Suprapubic skin (tissue), 4 donors: ENCODE measurements around the gene KCMF1. TPM values are rescaled to one million over a fixed set of nuclear protein-coding genes. Genes with fewer than 3 reads are reported as not detected.

Experiments used
- DNase-seq, 2 donors: peaks; one replicate each; pipeline ENCODE4 v3.0.0-alpha.2; 2019; ENCODE audit warnings: low spot score in 2 of 2
- H3K27ac ChIP-seq: fragments of 200-600 bp; sonication (generic); one replicate; pipeline ENCODE4 v1.5.1; 2019
- H3K27me3 ChIP-seq: fragments of 200-600 bp; sonication (generic); one replicate; pipeline ENCODE4 v1.5.1; 2019
- H3K36me3 ChIP-seq: fragments of 200-600 bp; sonication (generic); one replicate; pipeline ENCODE4 v1.5.1; 2019
- H3K4me1 ChIP-seq: fragments of 200-600 bp; sonication (generic); one replicate; pipeline ENCODE4 v1.5.1; 2019
- H3K4me3 ChIP-seq: fragments of 200-600 bp; sonication (generic); one replicate; pipeline ENCODE4 v1.5.1; 2019; ENCODE audit warnings: mild to moderate bottlenecking
- H3K9me3 ChIP-seq: fragments of 200-600 bp; sonication (generic); one replicate; pipeline ENCODE4 v1.5.1; 2019
- CTCF ChIP-seq, 2 donors: fragments of 200-600 bp in 1 of 2; fragments of 450-650 bp in 1 of 2; sonication (generic) in 1 of 2; IDR thresholded peaks; one replicate each; pipeline ENCODE4 v1.5.1; 2016 to 2019; ENCODE audit warnings: antibody characterized with exemption in 2 of 2, mild to moderate bottlenecking in 1 of 2, moderate library complexity in 1 of 2
- EP300 ChIP-seq: sonication (generic); formaldehyde crosslinking; IDR thresholded peaks from one replicate; pipeline ENCODE4 v1.6.1; 2017; ENCODE audit warnings: antibody characterized with exemption
- POLR2A ChIP-seq, 2 donors: fragments of 450-650 bp; IDR thresholded peaks; one replicate each; pipeline ENCODE4 v1.6.1; 2017; ENCODE audit warnings: antibody characterized with exemption in 2 of 2, mild to moderate bottlenecking in 2 of 2, moderate library complexity in 2 of 2
- POLR2AphosphoS5 ChIP-seq, 3 donors: sonication (generic); formaldehyde crosslinking; IDR thresholded peaks; one replicate each; pipeline ENCODE4 v1.6.1; 2017; ENCODE audit warnings: antibody characterized with exemption in 3 of 3
- WGBS: methylation state at CpG from one replicate; pipeline ENCODE4 v1.1.5; 2018; 5-methylcytosine and 5-hydroxymethylcytosine counted together
- total RNA-seq, 4 donors: library from RNA; depleted of rRNA; stranded (reverse); fragments of >200 nt; gene quantifications; one replicate each; pipeline ENCODE4 v1.1.0, GENCODE V29; 2016

The KCMF1 gene
- total RNA-seq, 4 donors from 2014 or later, result 23.5 to 42.6 (median 29.3) TPM

- TF ChIP-seq POLR2A (IDR thresholded peaks at IDR 0.05), result no peak
- no peak for TF ChIP-seq CTCF (IDR thresholded peaks at IDR 0.05)
- TF ChIP-seq EP300, result no peak
- TF ChIP-seq POLR2AphosphoS5 (IDR thresholded peaks at IDR 0.05), result no peak
- Histone ChIP-seq H3K27me3 (no peaks in the 10 kb centered on the region), H3K4me1 (peaks cover 11% of the 10 kb centered on the region), H3K9me3 (no peaks in the 10 kb centered on the region), H3K36me3 (no peaks in the 10 kb centered on the region), H3K27ac (no peak overlapping the region), H3K4me3 (no peak overlapping the region)
- 89% methylated on average over 12 of the region's 12 CpGs for WGBS
- DNase-seq, result no peak
Measured at GRCh38 chr2:84956334-84957297, 14.3 kb upstream of the KCMF1 start.

- no peaks in the 10 kb centered on the region for H3K27me3 ChIP-seq
- no peaks in the 10 kb centered on the region for H3K9me3 ChIP-seq
- H3K27ac ChIP-seq, result peak overlapping the region; percentile 9
- DNase-seq, result no peak
- H3K4me3 ChIP-seq, result no peak overlapping the region
- H3K36me3 ChIP-seq, result no peaks in the 10 kb centered on the region
- peaks cover 11% of the 10 kb centered on the region for H3K4me1 ChIP-seq
- TF ChIP-seq EP300 (no peak), CTCF (IDR thresholded peaks at IDR 0.05) (no peak), POLR2A (IDR thresholded peaks at IDR 0.05) (no peak), POLR2AphosphoS5 (IDR thresholded peaks at IDR 0.05) (no peak)
Measured at GRCh38 chr2:84957771-84958134, 13.2 kb upstream of the KCMF1 start.

GRCh38 chr2:84958135-84959059 is 12.6 kb upstream of the KCMF1 start:
- peaks cover 11% of the 10 kb centered on the region for H3K4me1 ChIP-seq
- H3K27ac ChIP-seq, result peak overlapping the region; percentile 9
- no peak for DNase-seq
- WGBS, result 53% methylated on average over 12 of the region's 12 CpGs
- H3K9me3 ChIP-seq, result no peaks in the 10 kb centered on the region
- no peak overlapping the region for H3K4me3 ChIP-seq
- H3K36me3 ChIP-seq, result no peaks in the 10 kb centered on the region
- TF ChIP-seq POLR2AphosphoS5 (IDR thresholded peaks at IDR 0.05), result no peak
- TF ChIP-seq EP300, result no peak
- TF ChIP-seq POLR2A (IDR thresholded peaks at IDR 0.05), result no peak
- TF ChIP-seq CTCF (IDR thresholded peaks at IDR 0.05), result no peak
- no peaks in the 10 kb centered on the region for H3K27me3 ChIP-seq

GRCh38 chr2:84959095-84959565 is 11.8 kb upstream of the KCMF1 start:
- Histone ChIP-seq H3K4me1 (peaks cover 11% of the 10 kb centered on the region), H3K27ac (no peak overlapping the region), H3K9me3 (no peaks in the 10 kb centered on the region), H3K36me3 (no peaks in the 10 kb centered on the region), H3K27me3 (no peaks in the 10 kb centered on the region), H3K4me3 (no peak overlapping the region)
- TF ChIP-seq EP300, result no peak
- no peak for TF ChIP-seq POLR2A (IDR thresholded peaks at IDR 0.05)
- no peak for DNase-seq
- WGBS, result 82% methylated on average over 10 of the region's 10 CpGs

GRCh38 chr2:84959566-84960506 is 11.1 kb upstream of the KCMF1 start:
- Histone ChIP-seq H3K27me3 (no peaks in the 10 kb centered on the region), H3K9me3 (no peaks in the 10 kb centered on the region), H3K36me3 (no peaks in the 10 kb centered on the region), H3K4me3 (no peak overlapping the region), H3K4me1 (peaks cover 11% of the 10 kb centered on the region), H3K27ac (no peak overlapping the region)
- TF ChIP-seq EP300 (no peak), CTCF (IDR thresholded peaks at IDR 0.05) (no peak)
- WGBS, result 65% methylated on average over 5 of the region's 5 CpGs
- DNase-seq, result no peak
